ENCODE results near the gene MAPK9. TPM values are rescaled to one million over a fixed set of nuclear protein-coding genes. Genes with fewer than 3 reads are reported as not detected.
A peak's percentile ranks its signal among the peaks of the same experiment; 100 is the strongest.

Gene MAPK9
- total RNA-seq, 6 experiments from 2014 or later: 14.4 to 18.6 (median 15.6) TPM

DNA sequence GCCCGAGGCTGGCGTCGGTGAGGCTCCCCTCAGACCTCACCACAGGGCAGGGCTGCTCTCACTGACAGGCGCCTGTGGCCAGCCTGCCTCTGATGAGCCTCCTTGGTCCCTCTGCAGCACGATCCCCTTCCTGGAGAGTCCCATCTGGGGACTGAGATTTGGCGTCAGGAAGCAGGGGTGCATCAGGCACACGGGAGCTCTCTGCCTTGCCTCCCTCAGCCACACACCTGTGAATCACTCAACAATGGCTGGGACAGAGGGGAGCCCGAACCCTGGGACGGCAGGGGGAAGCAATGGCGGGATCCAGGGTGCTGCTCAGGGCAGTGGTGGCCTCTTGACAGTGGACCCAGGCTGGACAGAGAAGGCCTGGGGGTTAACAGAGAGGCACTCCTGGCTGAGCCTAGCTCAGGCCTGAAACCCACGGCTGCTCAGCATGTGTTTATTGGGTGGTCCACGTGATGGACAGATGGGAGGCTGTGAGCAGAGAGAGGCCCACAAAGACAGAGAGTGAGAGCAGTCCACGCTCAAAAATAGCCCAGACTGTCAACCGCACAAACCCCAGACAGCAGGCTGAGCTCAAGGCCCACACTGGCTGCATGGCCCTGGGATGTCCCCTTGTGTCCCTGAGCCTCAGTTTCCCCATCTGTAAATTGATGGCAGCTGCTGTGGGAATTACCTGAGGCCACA is 94.7 kb downstream of the MAPK9 start:
- DNase-seq: no peak
- peak in 1 of 4 donors; percentile 22 for ATAC-seq
- WGBS (ENCODE audit: insufficient coverage, low coverage, low lambda C conversion rate, missing lambda C conversion rate): no CpG with 5 or more reads among the region's 14 CpGs
- intact Hi-C loops (cut with DNase I): no loop called here
- Histone ChIP-seq H3K9me3 (no peaks in the 10 kb centered on the region), H3K36me3 (no peaks in the 10 kb centered on the region), H3K27ac (no peak overlapping the region), H3K4me1 (no peaks in the 10 kb centered on the region), H3K4me3 (no peak overlapping the region), H3K27me3 (no peaks in the 10 kb centered on the region)
- TF ChIP-seq CTCF (IDR thresholded peaks at IDR 0.05) (no peak), POLR2A (IDR thresholded peaks at IDR 0.05) (no peak)

GRCh38 chr5:180194410-180195345 is 97.2 kb downstream of the MAPK9 start:
- Histone ChIP-seq H3K27ac (no peak overlapping the region), H3K4me1 (no peaks in the 10 kb centered on the region), H3K36me3 (no peaks in the 10 kb centered on the region), H3K4me3 (no peak overlapping the region), H3K27me3 (no peaks in the 10 kb centered on the region), H3K9me3 (no peaks in the 10 kb centered on the region)
- DNase-seq (no peak), ATAC-seq (no peak)
- intact Hi-C loops (cut with DNase I): no loop called here
- TF ChIP-seq CTCF (IDR thresholded peaks at IDR 0.05): no peak
- no peak for TF ChIP-seq POLR2A (IDR thresholded peaks at IDR 0.05)
- WGBS (ENCODE audit: insufficient coverage, low coverage, low lambda C conversion rate, missing lambda C conversion rate): 70% methylated on average over 6 of the region's 34 CpGs

- 91% methylated on average over 18 of the region's 24 CpGs for WGBS (ENCODE audit: insufficient coverage, low coverage, low lambda C conversion rate, missing lambda C conversion rate)
- TF ChIP-seq CTCF (IDR thresholded peaks at IDR 0.05): no peak
- no peak for TF ChIP-seq POLR2A (IDR thresholded peaks at IDR 0.05)
- H3K27me3 ChIP-seq: no peaks in the 10 kb centered on the region
Observed at GRCh38 chr5:180193749-180194375, 98.0 kb downstream of the MAPK9 start.

GRCh38 chr5:180191716-180192115 is 100.2 kb downstream of the MAPK9 start:
- 70% methylated on average over 6 of the region's 6 CpGs for WGBS (ENCODE audit: insufficient coverage, low coverage, low lambda C conversion rate, missing lambda C conversion rate)
- no peaks in the 10 kb centered on the region for H3K36me3 ChIP-seq

More at GRCh38 chr5:180193749-180194375, 98.0 kb downstream of the MAPK9 start:
- Histone ChIP-seq H3K4me3 (no peak overlapping the region), H3K27ac (no peak overlapping the region), H3K4me1 (no peaks in the 10 kb centered on the region), H3K9me3 (no peaks in the 10 kb centered on the region), H3K36me3 (no peaks in the 10 kb centered on the region)
- no peak for ATAC-seq
- DNase-seq: no peak
- intact Hi-C loops (cut with DNase I): no loop called here

More at GRCh38 chr5:180191716-180192115, 100.2 kb downstream of the MAPK9 start:
- Histone ChIP-seq H3K27ac (no peak overlapping the region), H3K4me1 (no peaks in the 10 kb centered on the region), H3K4me3 (no peak overlapping the region), H3K9me3 (peaks cover 0 to 5% (median 0%) of the 10 kb centered on the region in 4 donors), H3K27me3 (no peaks in the 10 kb centered on the region)
- TF ChIP-seq CTCF (IDR thresholded peaks at IDR 0.05) (no peak), POLR2A (IDR thresholded peaks at IDR 0.05) (no peak)
- no peak for ATAC-seq
- DNase-seq: no peak
- intact Hi-C loops (cut with DNase I): no loop called here

Data from right lobe of liver (tissue), 6 donors.